GM18873 (cell line): ENCODE data around the gene TMPO.
"Not testable (repeated sequence)": the region's sequence is repeated elsewhere in the genome, so short reads cannot be mapped to it uniquely, and the experiment has no call there.

ENCODE experiments used
- ATAC-seq: cut with Tn5 transposase; IDR thresholded peaks from one replicate; pipeline ENCODE4 v1.9.1; 2021; ENCODE audit warnings: mild to moderate bottlenecking, moderate library complexity, moderate number of reproducible peaks; ENCODE audit not compliant: unreplicated experiment, low FRiP score

The TMPO gene

DNA sequence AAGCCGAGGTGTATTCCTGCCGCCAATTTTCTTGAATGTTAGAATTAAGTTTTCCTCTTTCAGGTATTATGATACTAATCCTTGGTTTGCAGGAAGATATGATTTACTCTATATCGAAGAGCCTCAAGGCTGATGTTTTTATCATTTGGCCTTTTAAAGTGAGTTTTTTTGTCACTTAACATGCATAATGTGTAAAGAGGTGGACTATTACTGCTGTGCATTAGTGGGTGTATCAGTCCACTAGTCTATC is 11.1 kb upstream of the TMPO start:
- peak; percentile 17 for ATAC-seq

DNA sequence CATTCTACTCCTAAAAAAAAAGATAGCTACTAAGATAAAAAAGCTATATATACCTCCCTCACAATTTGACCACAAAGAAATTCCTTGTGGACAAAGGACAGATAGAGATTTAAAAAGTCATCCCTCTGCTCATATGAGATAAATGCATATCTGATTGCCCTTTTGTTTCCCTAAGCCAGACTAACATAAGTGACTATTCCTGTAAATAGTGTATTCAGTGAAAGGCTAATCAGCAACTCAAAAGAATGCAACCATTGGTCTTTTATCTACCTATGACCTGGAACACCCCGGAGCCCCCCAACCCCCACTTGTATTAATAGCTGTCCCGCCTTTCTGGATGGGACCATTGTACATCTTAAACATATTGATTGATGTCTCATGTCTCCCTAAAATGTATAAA is 6.3 kb upstream of the TMPO start:
- no peak for ATAC-seq

GRCh38 chr12:98511806-98512205 is 3.6 kb upstream of the TMPO start:
- not testable (repeated sequence) for ATAC-seq

DNA sequence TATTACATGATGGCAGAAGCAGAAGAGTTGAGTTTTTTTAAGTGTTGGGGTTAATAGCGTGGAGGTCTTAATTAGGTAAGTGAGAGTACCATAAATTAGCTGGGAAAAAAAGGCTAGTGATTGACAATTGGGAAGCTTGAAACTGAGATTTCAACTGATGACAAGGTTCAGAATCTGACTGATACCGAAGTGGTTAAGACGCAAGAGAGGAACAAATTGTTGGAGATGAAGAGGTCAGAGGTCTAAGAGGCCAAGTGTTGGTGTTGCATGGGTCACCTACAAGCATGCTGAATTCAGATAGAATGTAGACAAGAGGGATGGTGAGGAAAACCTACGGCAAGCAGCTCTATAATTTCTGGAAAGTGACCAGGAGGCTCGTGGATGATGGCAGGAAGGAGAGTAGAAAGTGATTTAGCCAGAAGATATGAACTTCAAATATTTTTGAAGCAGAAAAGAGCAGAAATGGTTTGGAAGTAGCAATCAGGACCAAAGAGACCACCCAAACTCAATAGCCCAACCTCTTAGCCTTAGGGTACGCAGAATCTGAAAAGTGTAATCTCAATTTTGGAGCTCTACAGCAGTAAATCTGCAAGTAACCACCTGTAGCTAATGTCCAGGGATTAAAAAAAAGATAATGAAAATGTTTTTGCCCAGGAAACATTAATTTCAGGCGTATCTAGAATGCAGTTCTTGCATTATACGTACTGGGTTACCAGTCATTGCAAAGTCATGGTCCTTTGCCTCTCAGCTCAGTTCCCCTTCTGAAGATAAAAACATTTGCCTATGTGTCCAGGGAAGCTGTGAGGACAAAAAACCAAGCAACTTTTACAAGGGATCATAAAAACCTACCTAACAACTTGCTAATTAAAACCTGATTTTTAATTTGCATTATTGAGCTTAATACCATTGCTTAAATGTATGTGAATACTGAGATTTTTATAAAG is 1.7 kb upstream of the TMPO start:
- no peak for ATAC-seq

DNA sequence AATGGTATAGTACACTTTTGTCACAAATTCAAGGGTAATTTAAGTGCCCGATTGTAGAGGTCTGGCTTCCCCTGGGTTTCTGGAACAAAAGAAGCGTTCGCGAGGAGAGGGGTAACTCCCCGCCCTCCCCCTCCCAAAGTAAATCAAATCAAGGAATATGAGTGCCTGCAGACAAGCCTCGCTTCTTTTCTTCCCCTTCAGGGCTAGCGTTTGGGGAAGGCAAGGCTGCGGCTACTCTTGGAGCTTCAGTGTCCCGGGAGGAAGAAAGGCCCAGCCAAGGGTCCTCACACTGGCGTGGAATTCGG is 456 bp upstream of the TMPO start:
- no peak for ATAC-seq

- peak; percentile 61 for ATAC-seq
These were observed 902 bp downstream of the TMPO start for GRCh38 chr12:98516111-98516873.

DNA sequence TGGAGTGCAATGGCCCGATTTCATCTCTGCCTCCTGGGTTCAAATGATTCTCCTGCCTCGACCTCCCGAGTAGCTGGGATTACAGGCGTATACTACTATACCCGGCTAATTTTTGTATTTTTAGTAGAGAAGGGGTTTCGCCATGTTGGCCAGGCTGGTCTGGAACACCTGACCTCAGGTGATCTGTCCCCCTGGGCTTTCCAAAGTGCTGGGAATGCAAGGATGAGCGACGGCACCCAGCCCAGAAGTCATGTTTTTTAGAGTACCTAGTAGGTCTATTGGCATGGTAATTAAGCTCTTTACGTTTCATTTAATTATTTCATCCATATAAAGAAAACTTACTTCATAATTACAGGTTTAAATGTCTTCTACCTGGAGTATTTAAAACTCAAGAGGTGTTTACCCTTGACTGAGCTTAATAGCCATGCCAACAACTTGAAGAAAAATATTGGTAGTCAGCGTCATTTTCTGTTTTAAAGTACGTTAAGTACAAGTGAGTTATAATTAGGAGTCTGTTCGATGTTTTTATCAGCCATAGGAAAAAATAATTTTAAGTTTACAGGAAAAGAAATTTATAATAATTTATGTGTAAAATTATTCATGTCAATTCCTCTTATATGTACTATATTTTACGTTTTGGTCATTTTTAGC is 4.0 kb downstream of the TMPO start:
- ATAC-seq, result no peak

DNA sequence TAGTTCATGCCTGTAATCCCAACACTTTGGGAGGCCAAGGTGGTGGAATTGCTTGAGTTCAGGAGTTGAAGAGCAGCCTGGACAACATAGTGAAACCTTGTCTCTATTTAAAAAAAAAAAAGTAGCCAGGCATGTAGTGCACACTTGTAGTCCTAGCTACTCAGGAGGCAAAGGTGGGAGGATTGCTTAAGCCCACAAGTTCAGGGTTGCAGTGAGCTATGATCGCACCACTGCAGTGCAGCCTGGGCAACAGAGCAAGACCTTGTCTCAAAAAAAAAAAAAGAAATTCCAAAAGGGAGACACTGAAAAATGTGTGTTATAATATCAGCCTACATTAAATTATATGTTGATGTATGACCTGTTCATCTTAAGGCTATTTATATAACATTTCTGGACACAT is 14.7 kb downstream of the TMPO start:
- ATAC-seq, result no peak

DNA sequence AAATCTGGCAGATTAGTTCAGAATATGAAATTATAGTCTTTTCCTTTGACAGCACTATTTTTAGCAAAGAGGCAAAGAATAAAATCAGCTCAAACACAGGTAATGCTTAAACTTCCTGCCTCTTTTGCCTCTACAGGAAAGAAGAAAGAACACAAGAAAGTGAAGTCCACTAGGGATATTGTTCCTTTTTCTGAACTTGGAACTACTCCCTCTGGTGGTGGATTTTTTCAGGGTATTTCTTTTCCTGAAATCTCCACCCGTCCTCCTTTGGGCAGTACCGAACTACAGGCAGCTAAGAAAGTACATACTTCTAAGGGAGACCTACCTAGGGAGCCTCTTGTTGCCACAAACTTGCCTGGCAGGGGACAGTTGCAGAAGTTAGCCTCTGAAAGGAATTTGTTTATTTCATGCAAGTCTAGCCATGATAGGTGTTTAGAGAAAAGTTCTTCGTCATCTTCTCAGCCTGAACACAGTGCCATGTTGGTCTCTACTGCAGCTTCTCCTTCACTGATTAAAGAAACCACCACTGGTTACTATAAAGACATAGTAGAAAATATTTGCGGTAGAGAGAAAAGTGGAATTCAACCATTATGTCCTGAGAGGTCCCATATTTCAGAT is 17.4 kb downstream of the TMPO start:
- ATAC-seq, result no peak

GRCh38 chr12:98533723-98534251 is 18.4 kb downstream of the TMPO start:
- ATAC-seq, result no peak

DNA sequence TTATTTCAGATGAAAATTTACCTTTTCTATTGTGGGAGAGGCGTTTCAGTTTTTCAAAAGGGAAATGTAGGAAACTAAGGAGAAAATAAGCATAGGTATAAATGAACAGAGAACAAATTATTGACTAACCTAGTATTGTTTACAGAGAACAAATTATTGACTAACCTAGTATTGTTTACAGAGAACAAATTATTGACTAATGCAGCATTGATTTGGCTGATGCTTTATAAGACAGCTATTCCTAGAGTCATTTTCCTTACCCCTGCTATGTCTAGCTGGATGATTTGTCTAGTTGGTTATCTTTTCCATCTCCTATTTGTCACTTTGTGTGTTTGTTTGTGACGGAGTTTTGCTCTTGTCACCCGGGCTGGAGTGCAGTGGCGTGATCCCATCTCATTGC is 22.6 kb downstream of the TMPO start:
- ATAC-seq, result no peak

- no peak for ATAC-seq
These were observed 28.3 kb downstream of the TMPO start for GRCh38 chr12:98543701-98544100.

DNA sequence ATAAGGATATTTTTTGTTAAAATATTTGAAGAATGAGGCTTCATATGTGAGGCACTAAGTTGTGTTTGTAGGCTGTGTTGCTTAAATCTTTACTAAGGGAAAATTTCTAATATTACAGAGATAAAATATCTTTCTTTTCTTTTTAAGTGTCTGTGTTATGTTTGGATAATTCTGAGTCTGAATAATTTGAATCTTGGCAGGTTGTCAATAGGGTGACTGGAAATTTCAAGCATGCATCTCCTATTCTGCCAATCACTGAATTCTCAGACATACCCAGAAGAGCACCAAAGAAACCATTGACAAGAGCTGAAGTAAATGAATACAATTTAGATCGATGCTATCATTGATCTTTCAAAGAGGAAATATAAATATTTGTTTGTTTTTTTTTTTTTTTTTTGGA is 29.4 kb downstream of the TMPO start:
- no peak for ATAC-seq

GRCh38 chr12:98549371-98550110 is 34.2 kb downstream of the TMPO start:
- ATAC-seq, result no peak

DNA sequence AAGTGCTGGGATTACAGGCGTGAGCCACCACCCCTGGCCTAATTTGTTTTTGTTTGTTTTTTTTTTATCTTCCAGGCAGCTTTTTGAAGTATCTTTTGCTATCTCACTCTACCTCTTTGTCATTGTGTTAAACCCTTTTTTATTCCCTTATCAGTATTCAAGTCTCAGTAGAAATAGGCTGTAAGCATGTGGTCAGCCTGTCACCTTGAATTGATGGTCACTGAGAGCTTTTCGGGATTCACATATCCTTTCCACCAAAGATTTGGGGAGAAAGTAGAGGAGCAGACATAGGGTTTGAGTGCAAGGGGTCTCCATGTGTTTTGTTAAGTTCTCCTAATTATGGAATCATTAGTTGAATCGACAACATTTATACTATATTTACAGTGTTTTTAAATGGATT is 36.4 kb downstream of the TMPO start:
- no peak for ATAC-seq

DNA sequence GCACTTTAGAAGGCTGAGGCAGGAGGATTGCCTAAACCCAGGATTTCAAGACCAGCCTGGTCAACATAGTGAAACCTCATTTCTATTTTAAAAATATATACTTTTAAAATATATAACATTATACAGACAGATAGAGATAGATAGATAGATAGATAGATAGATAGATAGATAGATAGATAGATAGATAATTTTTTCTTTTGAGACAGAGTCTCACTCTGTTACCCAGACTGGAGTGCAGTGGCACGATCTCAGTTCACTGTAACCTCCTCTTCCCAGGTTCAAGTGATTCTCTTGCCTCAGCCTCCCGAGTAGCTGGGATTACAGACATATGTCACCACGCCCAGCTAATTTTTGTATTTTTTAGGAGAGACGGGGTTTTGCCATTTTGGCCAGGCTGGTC is 42.7 kb downstream of the TMPO start:
- not testable (repeated sequence) for ATAC-seq

GRCh38 chr12:98559666-98560065 is 44.3 kb downstream of the TMPO start:
- no peak for ATAC-seq

GRCh38 chr12:98561846-98562245 is 46.5 kb downstream of the TMPO start:
- no peak for ATAC-seq

GRCh38 chr12:98572010-98572409 is 56.6 kb downstream of the TMPO start:
- ATAC-seq, result no peak

DNA sequence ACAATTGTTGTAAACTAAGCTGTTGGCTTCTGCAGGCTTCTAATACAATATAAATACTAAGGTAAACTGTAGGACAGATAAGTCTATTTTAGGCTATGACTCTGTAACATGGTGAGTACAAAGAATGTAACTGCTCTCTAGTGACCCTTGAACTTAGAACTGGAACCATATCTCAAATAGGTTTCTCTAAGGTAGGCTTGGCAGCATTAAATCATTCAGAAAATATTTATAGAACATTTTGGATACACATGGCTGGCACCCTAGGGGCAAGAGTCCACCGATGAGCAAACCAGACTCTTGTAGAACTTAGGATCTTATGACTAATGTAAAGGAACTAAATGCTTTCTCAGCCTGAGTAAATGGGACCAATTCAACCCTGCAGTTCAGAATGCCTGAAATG is 58.7 kb downstream of the TMPO start:
- ATAC-seq, result no peak
